Stimulated activated CD8-positive, alpha-beta memory T cell treated with anti-CD3 and anti-CD28 coated beads, Interleukin-4, amount 100 ng/mL, for 24 hours (primary cell): ENCODE measurements around the gene TSPOAP1.
A peak's percentile ranks its signal among the peaks of the same experiment; 100 is the strongest.

ENCODE experiments used
- DNase-seq: peaks from one replicate; pipeline ENCODE4 v3.0.0-alpha.2; 2020; ENCODE audit warnings: low read depth

Gene TSPOAP1

GRCh38 chr17:58328195-58329034 lies at the start of gene TSPOAP1:
Gene TSPOAP1, minus strand, starts transcription at chr17:58328795. Its CDS starts 875 bp downstream, at chr17:58327920.
- peak; percentile 81 for DNase-seq

- no peak for DNase-seq
Observed at GRCh38 chr17:58377661-58378060, 49.1 kb upstream of the TSPOAP1 start.

GRCh38 chr17:58377093-58377601 lies 48.6 kb upstream of the TSPOAP1 start:
- no peak for DNase-seq

- no peak for DNase-seq
Observed at GRCh38 chr17:58376472-58377000, 47.9 kb upstream of the TSPOAP1 start.

GRCh38 chr17:58375811-58376210 lies 47.2 kb upstream of the TSPOAP1 start:
- DNase-seq: no peak

GRCh38 chr17:58375256-58375655 lies 46.7 kb upstream of the TSPOAP1 start:
- DNase-seq: no peak

GRCh38 chr17:58373923-58374322 lies 45.3 kb upstream of the TSPOAP1 start:
- no peak for DNase-seq

GRCh38 chr17:58373003-58373402 lies 44.4 kb upstream of the TSPOAP1 start:
- no peak for DNase-seq

GRCh38 chr17:58371300-58371950 lies 42.8 kb upstream of the TSPOAP1 start:
- no peak for DNase-seq

- DNase-seq: no peak
Observed at GRCh38 chr17:58370716-58371115, 42.1 kb upstream of the TSPOAP1 start.

- DNase-seq: no peak
Observed at GRCh38 chr17:58370309-58370708, 41.7 kb upstream of the TSPOAP1 start.

- no peak for DNase-seq
Observed at GRCh38 chr17:58369214-58370031, 40.8 kb upstream of the TSPOAP1 start.

GRCh38 chr17:58368860-58369213 lies 40.2 kb upstream of the TSPOAP1 start:
- no peak for DNase-seq

GRCh38 chr17:58367461-58367860 lies 38.9 kb upstream of the TSPOAP1 start:
- DNase-seq: no peak

GRCh38 chr17:58365980-58366595 lies 37.5 kb upstream of the TSPOAP1 start:
- DNase-seq: no peak

GRCh38 chr17:58365185-58365979 lies 36.8 kb upstream of the TSPOAP1 start:
- no peak for DNase-seq

- DNase-seq: no peak
Observed at GRCh38 chr17:58364270-58364942, 35.8 kb upstream of the TSPOAP1 start.

- DNase-seq: no peak
Observed at GRCh38 chr17:58363457-58364185, 35.0 kb upstream of the TSPOAP1 start.

- DNase-seq: no peak
Observed at GRCh38 chr17:58362368-58363014, 33.9 kb upstream of the TSPOAP1 start.
